Measurements from ENCODE around the gene CGNL1. TPM values are rescaled to one million over a fixed set of nuclear protein-coding genes. Genes with fewer than 3 reads are reported as not detected.

Gene CGNL1
- total RNA-seq, 1 donor from 2014 or later = 3.5 TPM

DNA sequence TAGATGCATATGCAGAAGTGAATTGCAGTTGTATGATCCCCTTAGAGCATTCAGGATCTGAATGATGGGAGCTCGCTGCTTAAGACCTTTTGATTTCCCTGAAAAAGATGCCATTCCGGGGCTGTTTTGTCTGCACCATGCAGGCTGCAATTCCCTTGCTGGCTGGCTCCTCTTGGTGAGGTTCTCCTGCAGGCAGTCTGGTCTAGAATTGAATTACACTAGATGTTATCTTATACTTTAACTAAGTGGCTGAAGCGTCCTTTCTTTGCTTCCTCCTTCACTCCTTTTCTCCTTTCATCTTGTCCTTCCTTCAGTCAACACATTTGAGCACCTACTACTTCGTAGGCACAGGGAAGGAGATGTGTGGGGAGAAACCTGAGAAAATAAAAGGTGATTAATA lies 196.8 kb downstream of the CGNL1 start:
- Histone ChIP-seq H3K9me3 (no peaks in the 10 kb centered on the region), H3K4me3 (no peak overlapping the region), H3K36me3 (no peaks in the 10 kb centered on the region), H3K27ac (no peak overlapping the region), H3K4me1 (no peaks in the 10 kb centered on the region), H3K27me3 (no peaks in the 10 kb centered on the region)
- DNase-seq (ENCODE audit: low spot score in 2 of 2) = no peak
- intact Hi-C loops (cut with DNase I) = no loop called here
- TF ChIP-seq, protein P1, sequence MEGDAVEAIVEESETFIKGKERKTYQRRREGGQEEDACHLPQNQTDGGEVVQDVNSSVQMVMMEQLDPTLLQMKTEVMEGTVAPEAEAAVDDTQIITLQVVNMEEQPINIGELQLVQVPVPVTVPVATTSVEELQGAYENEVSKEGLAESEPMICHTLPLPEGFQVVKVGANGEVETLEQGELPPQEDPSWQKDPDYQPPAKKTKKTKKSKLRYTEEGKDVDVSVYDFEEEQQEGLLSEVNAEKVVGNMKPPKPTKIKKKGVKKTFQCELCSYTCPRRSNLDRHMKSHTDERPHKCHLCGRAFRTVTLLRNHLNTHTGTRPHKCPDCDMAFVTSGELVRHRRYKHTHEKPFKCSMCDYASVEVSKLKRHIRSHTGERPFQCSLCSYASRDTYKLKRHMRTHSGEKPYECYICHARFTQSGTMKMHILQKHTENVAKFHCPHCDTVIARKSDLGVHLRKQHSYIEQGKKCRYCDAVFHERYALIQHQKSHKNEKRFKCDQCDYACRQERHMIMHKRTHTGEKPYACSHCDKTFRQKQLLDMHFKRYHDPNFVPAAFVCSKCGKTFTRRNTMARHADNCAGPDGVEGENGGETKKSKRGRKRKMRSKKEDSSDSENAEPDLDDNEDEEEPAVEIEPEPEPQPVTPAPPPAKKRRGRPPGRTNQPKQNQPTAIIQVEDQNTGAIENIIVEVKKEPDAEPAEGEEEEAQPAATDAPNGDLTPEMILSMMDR (IDR thresholded peaks at IDR 0.05) = no peak

DNA sequence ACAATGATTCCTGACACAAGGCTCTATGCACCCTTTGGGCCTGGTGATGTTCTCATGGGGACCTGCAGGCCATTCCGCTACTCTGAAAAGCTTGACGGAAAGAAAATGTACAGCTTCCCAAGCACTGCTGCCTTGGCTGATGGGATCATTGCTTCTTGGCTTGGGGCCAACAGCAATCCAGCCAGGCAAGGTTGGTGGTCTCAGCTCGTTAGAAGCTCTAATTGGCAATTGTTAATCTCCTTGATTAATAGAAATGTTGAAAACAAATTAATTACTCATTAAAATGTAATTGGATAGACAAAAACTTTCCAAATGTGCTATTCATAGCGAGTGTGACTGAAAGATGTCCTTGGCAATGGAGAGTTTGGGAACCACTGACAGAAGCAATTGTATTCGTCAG lies 199.1 kb downstream of the CGNL1 start:
- TF ChIP-seq, protein P1 (IDR thresholded peaks at IDR 0.05) = no peak
- Histone ChIP-seq H3K27ac (no peak overlapping the region), H3K27me3 (no peaks in the 10 kb centered on the region), H3K4me3 (no peak overlapping the region), H3K9me3 (no peaks in the 10 kb centered on the region), H3K36me3 (no peaks in the 10 kb centered on the region), H3K4me1 (no peaks in the 10 kb centered on the region)
- intact Hi-C loops (cut with DNase I) = no loop called here
- no peak for DNase-seq (ENCODE audit: low spot score in 2 of 2)

DNA sequence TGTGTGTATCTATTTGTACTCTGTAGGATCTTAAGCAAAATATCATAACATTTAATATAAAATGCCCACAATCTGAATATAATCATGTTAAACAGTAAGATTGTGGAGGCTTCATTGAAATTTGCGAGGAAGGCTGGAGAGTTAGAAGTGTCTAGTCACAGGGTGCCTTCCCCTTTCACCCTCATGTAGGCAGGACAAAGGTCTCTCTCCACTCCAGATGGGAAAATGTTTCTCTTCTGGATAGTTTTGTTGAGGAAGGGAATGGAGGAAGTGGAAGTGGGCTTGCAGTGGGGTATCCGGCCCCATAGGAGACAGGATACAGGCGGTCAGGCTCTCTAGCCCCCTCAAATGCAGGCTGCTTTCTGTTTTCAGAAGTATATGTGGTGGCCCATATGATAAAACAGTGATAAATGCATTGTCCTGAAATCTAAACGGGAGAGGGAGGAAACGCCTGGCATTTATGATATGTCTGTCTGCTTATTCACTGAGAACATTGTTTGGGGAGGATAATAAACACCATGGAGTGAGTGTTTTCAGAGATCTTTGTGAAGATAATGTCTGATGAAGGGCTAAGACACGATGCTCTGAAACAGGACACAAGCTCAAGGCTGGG lies 202.1 kb downstream of the CGNL1 start:
- H3K27ac ChIP-seq = no peak overlapping the region
- H3K36me3 ChIP-seq = no peaks in the 10 kb centered on the region
- intact Hi-C loops (cut with DNase I) = no loop called here

DNA sequence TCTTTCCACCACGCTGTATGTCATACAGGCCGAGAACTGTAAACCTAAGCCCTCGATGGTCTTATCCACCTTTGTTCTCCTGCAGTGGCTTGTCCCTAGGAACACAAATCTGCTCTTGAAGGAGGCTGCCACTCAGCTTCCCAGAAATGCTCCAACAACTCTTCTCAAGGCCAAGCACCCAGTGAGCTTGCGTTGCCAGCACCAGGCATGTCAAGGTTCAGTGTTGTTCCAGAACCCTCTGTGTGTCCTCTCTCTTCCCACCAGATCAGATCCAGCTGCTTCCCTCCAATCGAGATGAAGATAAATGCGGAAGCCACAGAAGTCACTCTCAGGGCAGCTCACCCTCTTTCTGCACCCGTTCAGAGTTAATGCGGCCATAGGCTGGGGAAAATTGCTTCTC lies 204.1 kb downstream of the CGNL1 start:
- H3K36me3 ChIP-seq = no peaks in the 10 kb centered on the region
- H3K9me3 ChIP-seq = no peaks in the 10 kb centered on the region
- H3K27ac ChIP-seq = no peak overlapping the region
- no peaks in the 10 kb centered on the region for H3K27me3 ChIP-seq
- TF ChIP-seq, protein P1 (IDR thresholded peaks at IDR 0.05) = no peak
- H3K4me1 ChIP-seq = no peaks in the 10 kb centered on the region
- no peak for DNase-seq (ENCODE audit: low spot score in 2 of 2)
- intact Hi-C loops (cut with DNase I) = no loop called here
- H3K4me3 ChIP-seq = no peak overlapping the region

More for the DNA sequence above, 202.1 kb downstream of the CGNL1 start:
- no peak for DNase-seq (ENCODE audit: low spot score in 2 of 2)
- Histone ChIP-seq H3K4me3 (no peak overlapping the region), H3K27me3 (no peaks in the 10 kb centered on the region), H3K9me3 (no peaks in the 10 kb centered on the region), H3K4me1 (no peaks in the 10 kb centered on the region)
- TF ChIP-seq, protein P1 (IDR thresholded peaks at IDR 0.05) = no peak

DNA sequence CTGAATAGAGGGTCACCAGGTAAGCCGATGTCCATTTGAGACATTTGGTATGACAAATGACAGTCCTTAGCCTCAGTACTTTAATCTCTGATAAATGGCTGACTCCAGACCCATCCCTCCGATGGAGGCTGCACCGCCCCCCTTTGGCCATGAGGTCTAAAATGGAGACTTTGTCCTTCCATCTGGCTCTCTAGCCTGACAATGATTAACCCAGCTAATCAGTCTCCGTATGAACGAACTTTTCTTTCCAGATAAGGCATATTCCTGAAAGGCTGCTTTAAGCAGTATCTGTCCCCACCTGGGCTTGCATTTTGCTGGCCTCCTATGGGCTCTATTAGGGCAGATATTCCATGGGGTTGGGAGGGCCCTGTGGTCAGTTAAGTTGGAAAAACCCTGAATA lies 204.6 kb downstream of the CGNL1 start:
- H3K4me1 ChIP-seq = no peaks in the 10 kb centered on the region
- no peaks in the 10 kb centered on the region for H3K27me3 ChIP-seq
- intact Hi-C loops (cut with DNase I) = no loop called here
- DNase-seq (ENCODE audit: low spot score in 2 of 2) = no peak
- H3K36me3 ChIP-seq = no peaks in the 10 kb centered on the region
- no peak overlapping the region for H3K4me3 ChIP-seq
- no peak overlapping the region for H3K27ac ChIP-seq
- H3K9me3 ChIP-seq = no peaks in the 10 kb centered on the region
- TF ChIP-seq, protein P1 (IDR thresholded peaks at IDR 0.05) = no peak

DNA sequence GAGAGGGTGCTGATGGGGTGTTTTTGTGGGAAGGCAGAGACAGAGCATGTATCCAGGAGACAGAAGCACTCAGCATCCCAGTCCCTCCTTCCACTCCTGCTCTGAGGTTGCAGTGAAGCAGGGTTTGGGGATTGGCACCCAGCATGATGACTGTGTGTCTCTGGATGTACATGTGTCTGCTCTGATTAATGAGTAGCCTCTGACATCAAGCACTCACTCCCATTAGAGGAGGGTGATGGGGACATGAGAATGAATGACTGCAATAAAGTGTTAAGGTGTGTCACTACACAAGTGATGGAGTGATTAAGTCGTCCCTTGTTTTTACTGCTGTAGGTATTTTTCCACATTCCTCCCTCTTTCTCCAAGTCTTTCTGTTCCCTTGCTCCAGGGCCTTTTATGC lies 205.8 kb downstream of the CGNL1 start:
- no peak for DNase-seq (ENCODE audit: low spot score in 2 of 2)

More for the DNA sequence above, 205.8 kb downstream of the CGNL1 start:
- Histone ChIP-seq H3K27me3 (no peaks in the 10 kb centered on the region), H3K4me3 (no peak overlapping the region), H3K36me3 (no peaks in the 10 kb centered on the region), H3K9me3 (no peaks in the 10 kb centered on the region), H3K4me1 (no peaks in the 10 kb centered on the region), H3K27ac (no peak overlapping the region)
- TF ChIP-seq, protein P1 (IDR thresholded peaks at IDR 0.05) = no peak
- intact Hi-C loops (cut with DNase I) = no loop called here
